H54 (cell line): Measurements from ENCODE around the gene CADM4.
"Not testable (repeated sequence)": the region's sequence is repeated elsewhere in the genome, so short reads cannot be mapped to it uniquely, and the experiment has no call there.

ENCODE experiments used
- DNase-seq: peaks from one replicate; pipeline ENCODE4 v3.0.0; 2011; ENCODE audit warnings: low spot score, mixed read lengths; ENCODE audit not compliant: insufficient read length
- FAIRE-seq: peaks from 3 replicates; lab custom pipeline; 2011; peaks lifted over from hg19 to GRCh38; lab: Jason Lieb, UNC
- POLR2A ChIP-seq: IDR thresholded peaks from 2 replicates; pipeline ENCODE4 v1.6.1; 2011; ENCODE audit warnings: low read depth, mild to moderate bottlenecking, low read length

CADM4 gene, protein sequence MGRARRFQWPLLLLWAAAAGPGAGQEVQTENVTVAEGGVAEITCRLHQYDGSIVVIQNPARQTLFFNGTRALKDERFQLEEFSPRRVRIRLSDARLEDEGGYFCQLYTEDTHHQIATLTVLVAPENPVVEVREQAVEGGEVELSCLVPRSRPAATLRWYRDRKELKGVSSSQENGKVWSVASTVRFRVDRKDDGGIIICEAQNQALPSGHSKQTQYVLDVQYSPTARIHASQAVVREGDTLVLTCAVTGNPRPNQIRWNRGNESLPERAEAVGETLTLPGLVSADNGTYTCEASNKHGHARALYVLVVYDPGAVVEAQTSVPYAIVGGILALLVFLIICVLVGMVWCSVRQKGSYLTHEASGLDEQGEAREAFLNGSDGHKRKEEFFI

DNA sequence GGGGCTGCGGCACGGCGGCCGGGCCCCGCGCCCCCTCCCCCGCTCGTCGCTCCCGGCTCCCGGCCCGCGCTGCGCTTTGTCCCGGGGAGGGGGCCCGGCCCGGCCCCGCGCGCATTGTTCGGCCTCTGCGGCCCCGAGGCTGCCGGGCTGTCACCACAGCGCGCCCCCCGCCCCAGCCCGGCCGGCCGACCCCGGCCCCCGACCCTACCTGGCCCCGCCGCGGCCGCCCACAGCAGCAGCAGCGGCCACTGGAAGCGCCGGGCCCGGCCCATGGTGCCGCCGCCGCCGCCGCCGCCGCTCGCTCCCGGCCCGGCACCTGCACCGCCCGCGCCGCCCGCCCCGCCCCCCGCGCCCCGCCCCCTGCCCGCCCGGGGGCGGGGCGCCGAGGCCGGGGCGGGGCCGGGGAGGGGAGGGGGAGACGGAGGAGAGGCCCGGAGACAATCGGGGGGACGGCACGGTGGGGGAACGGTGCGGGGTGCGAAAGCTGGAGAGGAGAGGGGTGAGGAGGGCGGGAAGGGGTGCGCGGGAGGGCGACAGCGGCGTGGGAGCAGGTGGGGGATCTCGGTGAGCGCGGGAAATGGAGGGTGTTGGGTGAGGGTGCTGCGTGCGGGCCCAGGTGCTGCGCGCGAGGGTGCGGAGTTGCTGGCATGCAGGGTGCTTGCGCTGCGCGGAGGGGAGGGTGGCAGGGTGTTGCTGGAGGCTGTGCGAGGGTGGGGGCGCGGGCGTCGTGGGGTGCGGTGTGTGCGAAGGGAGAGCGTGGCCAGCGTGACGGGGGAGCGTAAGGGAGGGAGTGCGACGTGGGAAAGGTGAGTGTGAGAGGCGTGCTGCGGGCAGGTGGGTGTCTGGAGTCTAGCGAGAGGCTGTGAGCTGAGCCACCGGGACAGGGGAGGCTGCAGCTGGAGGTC, at the start of gene CADM4:
Gene CADM4 (minus strand): TSS at position 332 of the 905 bp plus-strand sequence. CDS start 60 bp downstream, at position 272.
- FAIRE-seq: no peak
- no peak for TF ChIP-seq POLR2A
- DNase-seq: no peak

DNA sequence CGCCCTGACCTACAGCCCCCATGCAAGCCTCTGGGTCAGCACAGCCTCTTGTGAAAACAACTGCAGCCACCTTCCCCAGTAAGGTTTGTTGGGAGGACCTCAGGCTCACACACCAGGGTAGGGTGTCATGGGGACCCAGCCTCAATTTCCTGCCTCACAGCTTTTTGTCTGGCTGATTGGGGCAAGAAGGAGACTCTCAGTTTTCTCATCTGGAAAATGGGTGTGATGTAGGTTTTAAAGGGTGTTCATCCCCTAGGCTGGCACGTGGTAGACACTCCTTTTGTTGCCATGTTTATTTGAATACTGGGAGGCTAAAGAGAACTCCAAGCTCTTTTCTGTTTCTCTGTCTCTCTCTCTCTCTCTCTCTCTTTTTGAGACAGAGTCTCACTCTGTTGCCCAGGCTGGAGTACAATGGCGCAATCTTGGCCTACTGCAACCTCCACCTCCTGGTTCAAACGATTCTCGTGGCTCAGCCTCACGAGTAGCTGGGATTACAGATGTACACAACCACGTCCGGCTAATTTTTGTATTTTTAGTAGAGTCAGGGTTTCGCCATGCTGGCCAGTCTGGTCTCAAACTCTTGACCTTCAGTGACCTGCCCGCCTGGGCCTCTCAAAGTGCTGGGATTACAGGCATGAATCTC, 48.5 kb upstream of the CADM4 start:
- no peak for FAIRE-seq
- TF ChIP-seq POLR2A: no peak
- DNase-seq: no peak

DNA sequence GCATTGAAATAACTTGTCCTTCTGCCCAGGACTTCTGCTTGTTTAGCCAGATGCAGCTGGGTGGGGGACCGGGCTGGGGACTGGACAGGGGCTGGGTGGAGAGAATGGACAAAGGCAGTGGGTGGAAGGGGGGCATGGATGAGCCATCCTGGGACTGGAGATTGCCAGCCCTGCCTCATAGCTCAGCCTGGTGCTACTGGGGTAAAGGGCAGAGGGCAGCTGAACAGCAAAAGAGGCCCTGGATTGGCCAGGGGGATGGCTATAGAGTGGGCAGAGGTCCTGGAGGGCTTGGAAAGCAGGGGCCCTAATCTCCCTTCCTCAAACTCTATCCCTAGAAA, 48.0 kb upstream of the CADM4 start:
- DNase-seq: no peak
- no peak for FAIRE-seq
- no peak for TF ChIP-seq POLR2A

DNA sequence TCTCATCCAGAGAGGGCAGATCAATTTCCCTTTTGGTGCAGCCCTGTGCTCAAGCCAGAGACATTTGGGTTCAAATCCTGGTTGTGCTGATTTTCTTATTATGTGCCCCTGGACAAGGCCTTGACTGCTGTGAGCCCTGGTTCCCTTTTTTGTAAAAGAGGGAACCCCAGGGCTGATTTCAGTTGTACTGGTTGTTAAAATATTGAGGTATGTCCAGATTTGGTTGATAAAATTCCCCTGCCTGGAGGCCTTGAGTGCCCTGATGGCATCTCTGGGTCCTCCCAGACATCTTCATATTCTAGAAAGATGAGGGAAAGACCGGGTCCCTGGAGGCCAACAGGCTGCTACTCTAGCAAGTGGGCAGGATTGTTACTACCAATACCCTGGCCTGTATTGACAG, 44.7 kb upstream of the CADM4 start:
- no peak for FAIRE-seq

DNA sequence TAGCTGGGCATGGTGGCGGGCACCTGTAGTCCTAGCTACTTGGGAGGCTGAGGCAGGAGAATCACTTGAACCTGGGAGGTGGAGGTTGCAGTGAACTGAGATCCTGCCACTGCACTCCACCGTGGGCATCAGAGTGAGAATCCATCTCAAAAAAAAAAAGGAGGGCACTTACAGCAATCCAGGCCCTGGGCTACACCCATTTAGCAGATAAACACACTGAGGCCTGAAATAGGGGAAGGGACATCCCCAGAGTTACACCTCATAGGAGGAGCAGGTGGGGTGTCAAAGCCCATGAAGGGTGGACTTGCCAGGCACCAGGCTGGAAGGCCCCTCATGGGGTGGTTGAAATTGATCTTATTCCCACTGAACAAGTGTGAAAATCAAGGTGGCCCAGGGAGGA, 44.3 kb upstream of the CADM4 start:
- DNase-seq (no peak), FAIRE-seq (no peak)
- TF ChIP-seq POLR2A: no peak

More for the DNA sequence above, 44.7 kb upstream of the CADM4 start:
- DNase-seq: no peak
- TF ChIP-seq POLR2A: no peak

DNA sequence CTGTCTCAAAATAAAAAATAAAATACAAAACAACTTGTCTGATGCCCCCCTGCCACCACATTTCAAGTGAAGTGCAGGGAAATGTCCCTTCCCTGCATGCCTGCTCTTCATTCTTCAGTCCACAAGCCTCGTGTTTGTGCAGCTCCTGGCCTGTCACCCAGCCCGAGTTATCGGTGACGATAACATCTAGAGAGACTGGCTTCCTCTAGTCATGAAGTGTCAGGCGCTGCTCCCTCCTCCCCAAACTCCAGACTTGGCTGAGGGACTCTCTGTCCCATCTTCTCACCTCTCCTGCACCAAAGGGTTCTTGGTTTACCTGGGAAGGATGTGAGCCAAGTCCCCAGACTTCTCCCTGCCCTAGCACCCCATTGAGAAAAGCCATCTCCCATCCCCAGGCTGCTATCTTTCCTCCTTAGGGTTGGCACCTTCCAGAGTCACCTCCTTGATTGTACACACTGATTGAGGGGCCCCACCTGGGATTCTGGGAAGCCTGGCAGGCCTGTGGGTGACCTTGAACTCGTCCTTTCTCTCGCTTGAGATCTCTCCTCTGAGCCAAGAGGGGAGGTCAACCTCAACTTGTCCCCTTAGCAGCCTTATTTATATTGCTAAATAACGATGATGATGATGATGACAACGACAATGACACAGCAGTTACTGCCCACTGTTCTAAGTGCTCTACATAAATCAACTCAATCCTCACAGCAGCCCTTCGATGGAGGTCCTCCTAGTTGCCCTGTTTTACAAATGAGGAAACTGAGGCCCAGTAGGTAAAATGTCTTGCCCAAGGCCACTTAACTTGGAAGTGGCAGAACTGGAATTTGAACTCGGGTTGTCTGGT, 43.4 kb upstream of the CADM4 start:
- no peak for DNase-seq
- TF ChIP-seq POLR2A: no peak
- FAIRE-seq: no peak

DNA sequence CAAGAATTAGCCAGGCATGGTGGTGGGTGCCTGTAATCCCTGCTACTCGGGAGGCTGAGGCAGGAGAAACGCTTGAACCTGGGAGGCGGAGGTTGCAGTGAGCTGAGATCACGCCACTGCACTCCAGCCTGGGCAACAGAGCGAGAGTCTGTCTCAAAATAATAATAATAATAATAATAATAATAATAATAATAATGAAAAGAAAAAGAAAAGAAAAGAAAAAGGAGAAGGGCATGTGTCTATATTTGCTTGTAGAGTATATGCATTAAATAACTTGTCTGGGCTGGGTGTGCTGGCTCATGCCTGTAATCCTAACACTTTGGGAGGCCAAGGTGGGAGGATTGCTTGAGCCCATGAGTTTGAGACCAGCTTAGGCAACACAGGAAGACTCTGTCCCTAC, 42.6 kb upstream of the CADM4 start:
- not testable (repeated sequence) for FAIRE-seq, DNase-seq

DNA sequence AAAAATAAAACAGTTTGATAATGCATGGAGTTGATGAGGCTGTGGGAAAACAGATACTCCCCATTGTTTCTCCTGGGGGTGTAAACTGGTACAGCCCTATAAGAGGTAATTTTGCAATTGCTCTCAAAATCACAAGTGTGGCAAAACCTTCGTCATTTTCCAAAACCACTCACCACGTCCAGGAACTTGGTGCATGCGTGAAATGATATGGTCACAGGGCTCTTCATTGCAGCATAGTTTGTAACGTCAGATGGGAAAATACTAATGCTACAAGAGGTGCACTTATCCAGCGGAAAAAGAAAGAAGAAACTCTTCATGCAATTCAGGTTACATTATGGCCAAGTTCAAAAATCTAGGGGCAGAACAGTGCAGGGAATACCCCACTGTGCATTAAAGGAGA, 42.2 kb upstream of the CADM4 start:
- FAIRE-seq (no peak), DNase-seq (no peak)
- no peak for TF ChIP-seq POLR2A

DNA sequence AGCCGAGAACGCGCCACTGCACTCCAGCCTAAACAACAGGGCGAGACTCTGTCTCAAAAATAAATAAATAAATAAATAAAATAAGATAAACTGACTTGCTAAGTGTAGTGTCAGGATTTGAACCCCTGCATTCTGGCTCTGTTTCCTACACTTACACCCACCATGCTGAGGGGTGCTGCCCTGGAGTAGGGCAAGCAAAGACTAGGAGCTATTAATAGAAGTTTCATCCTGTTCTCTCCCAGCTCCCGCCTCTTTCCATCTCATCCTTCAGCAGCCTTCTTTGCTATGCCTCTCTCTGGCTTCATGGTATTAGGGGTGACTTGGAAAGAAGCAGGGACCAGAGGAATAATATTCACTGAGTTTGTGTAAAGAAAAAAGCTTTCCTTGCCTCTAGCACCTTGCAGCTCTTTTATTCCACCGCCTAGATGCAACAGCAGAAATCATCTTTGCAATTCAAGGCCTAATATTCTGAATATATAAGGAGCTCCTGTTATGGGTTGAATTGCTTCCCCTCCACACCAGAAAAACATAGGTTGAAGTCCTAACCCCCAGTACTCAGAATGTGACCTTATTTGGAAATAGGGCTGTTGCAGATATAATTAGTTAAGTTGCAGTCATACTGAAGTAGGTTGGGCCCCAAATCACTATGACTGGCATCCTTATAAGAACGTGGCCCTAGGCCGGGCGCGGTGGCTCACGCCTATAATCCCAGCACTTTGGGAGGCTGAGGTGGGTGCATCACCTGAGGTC, 39.0 kb upstream of the CADM4 start:
- no peak for TF ChIP-seq POLR2A
- DNase-seq (no peak), FAIRE-seq (no peak)

DNA sequence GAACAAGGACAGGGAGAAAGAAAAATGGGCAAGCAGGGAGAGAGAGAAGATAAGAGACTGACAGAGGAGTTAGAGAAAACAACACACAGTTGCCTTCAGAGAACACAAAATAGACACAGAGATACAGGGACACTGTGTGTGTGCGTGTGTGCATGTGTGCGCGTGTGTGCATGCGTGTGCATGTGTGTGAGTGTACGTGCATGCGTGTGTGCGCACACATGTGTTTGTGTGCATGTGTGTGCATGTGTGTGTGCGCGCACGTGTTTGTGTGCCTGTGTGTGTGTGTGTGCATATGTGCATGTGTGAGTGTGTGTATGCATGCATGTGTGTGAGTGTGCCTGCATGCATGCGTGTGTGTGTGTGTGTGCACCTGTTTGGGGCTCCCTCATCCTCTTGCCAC, 36.3 kb upstream of the CADM4 start:
- TF ChIP-seq POLR2A: no peak
- FAIRE-seq: no peak
- DNase-seq: no peak

DNA sequence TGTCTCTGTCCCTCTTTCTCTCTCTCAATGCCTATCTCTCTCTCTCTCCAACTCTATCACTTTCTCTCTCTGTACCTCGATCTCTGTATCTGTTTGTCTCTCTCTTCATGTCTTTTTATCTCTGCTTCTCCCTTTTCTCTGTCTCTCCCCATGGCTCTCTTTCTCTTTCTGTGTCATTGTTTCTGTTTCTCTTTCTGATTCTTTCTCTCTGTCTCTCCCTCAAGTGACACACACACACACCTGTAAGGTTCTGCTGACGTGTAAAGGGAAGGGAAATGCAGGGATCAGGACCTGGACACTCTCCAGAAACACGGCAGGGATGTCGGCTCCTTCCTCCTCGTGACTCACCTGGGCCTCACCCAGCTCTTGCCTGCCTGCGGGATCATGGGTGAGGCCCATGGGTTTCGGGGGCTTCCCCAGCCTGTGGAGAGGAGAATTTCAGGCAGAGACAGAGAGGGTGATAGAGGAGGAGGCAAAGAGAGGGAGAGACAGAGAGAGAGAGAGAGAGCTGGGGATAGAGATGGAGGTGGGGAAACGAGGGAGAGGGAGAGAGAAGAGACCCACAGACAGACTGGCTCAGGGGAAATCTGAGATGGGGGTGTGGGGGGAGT, 35.7 kb upstream of the CADM4 start:
- peak; percentile 72 for DNase-seq
- TF ChIP-seq POLR2A: no peak
- FAIRE-seq: peak; percentile 11

DNA sequence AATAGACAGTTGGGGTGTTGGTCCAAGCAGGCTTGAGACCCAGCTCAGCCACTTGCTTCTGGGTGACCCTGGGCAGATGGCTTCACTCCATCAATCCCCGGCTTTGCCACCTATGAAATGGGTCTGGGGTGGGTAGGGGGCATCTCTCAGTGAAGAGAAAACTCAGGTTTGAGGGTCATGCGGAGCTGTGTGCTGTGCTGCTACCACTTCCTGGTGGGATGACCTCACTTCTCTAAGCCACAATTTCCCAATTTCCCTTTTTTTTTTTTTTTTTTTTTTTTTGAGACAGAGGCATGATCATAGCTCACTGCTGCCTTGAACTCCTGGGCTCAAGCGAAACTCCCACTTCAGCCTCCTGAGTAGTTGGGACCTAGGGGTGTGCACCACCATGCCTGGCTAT, 34.9 kb upstream of the CADM4 start:
- no peak for DNase-seq
- no peak for FAIRE-seq
- no peak for TF ChIP-seq POLR2A
